Measurements from ENCODE around the gene SH2B2.

Gene SH2B2

DNA sequence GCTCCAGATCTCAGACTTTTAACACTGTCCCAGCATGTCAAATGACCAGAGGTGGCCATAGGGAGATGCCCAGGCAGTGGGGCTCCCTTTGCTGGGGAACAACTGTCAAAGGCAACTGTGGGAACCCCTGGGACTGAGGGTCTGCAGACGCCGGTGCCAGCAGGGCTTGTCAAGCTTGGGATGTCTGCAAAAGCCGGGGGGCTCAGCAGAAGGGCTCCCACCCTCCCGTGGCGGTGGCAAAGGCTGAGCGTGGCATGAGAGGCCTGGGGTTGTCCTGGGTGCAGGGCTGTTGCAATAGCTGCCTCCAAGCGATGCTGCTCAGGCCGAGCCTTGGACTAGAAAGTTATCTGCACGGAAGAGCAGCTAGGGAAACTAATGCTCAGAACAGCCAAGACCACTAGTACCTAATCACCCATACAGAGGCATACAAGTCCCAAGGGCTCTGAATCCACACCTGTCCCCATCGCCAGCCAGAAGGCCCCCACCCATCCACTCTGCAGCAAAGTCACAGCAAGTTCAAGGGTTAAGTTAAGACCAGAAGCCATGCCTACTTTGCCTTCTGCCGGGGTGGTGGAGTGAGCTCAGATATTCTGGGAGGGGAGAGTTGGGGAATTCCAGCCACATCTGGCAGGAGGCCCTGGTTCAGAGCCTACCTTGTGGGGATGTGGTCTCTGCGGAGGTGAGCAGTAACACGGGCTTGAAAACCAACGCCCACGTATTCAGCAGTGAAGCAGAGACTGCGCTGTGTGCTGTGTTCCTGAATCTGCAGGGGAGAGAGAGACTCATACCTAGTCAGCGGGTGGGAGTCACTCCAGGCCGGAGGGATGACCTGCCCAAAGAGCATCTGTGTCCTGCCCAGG lies 4.6 kb downstream of the SH2B2 start:
- DNase-seq (ENCODE audit: low read depth) = no peak
- TF ChIP-seq, protein P1, sequence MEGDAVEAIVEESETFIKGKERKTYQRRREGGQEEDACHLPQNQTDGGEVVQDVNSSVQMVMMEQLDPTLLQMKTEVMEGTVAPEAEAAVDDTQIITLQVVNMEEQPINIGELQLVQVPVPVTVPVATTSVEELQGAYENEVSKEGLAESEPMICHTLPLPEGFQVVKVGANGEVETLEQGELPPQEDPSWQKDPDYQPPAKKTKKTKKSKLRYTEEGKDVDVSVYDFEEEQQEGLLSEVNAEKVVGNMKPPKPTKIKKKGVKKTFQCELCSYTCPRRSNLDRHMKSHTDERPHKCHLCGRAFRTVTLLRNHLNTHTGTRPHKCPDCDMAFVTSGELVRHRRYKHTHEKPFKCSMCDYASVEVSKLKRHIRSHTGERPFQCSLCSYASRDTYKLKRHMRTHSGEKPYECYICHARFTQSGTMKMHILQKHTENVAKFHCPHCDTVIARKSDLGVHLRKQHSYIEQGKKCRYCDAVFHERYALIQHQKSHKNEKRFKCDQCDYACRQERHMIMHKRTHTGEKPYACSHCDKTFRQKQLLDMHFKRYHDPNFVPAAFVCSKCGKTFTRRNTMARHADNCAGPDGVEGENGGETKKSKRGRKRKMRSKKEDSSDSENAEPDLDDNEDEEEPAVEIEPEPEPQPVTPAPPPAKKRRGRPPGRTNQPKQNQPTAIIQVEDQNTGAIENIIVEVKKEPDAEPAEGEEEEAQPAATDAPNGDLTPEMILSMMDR (IDR thresholded peaks at IDR 0.05; ENCODE audit: low read depth, low read length) = no peak
- TF ChIP-seq POLR2A (IDR thresholded peaks at IDR 0.05; ENCODE audit: extremely low read depth, insufficient read length) = no peak
- TF ChIP-seq, protein P2, sequence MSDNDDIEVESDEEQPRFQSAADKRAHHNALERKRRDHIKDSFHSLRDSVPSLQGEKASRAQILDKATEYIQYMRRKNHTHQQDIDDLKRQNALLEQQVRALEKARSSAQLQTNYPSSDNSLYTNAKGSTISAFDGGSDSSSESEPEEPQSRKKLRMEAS (IDR thresholded peaks at IDR 0.05; ENCODE audit: low read depth, low read length) = no peak
- TF ChIP-seq MYC (IDR thresholded peaks at IDR 0.05; ENCODE audit: low read depth, low read length) = no peak
- no peak overlapping the region for H3K4me3 ChIP-seq (ENCODE audit: low read depth, low read length)

GRCh38 chr7:102291916-102292267 lies 5.2 kb downstream of the SH2B2 start:
- TF ChIP-seq POLR2A (IDR thresholded peaks at IDR 0.05; ENCODE audit: extremely low read depth, insufficient read length) (no peak), MYC (IDR thresholded peaks at IDR 0.05; ENCODE audit: low read depth, low read length) (no peak)
- TF ChIP-seq, protein P2 (IDR thresholded peaks at IDR 0.05; ENCODE audit: low read depth, low read length) = no peak
- TF ChIP-seq, protein P1 (IDR thresholded peaks at IDR 0.05; ENCODE audit: low read depth, low read length) = no peak
- no peak for DNase-seq (ENCODE audit: low read depth)
- H3K4me3 ChIP-seq (ENCODE audit: low read depth, low read length) = no peak overlapping the region

DNA sequence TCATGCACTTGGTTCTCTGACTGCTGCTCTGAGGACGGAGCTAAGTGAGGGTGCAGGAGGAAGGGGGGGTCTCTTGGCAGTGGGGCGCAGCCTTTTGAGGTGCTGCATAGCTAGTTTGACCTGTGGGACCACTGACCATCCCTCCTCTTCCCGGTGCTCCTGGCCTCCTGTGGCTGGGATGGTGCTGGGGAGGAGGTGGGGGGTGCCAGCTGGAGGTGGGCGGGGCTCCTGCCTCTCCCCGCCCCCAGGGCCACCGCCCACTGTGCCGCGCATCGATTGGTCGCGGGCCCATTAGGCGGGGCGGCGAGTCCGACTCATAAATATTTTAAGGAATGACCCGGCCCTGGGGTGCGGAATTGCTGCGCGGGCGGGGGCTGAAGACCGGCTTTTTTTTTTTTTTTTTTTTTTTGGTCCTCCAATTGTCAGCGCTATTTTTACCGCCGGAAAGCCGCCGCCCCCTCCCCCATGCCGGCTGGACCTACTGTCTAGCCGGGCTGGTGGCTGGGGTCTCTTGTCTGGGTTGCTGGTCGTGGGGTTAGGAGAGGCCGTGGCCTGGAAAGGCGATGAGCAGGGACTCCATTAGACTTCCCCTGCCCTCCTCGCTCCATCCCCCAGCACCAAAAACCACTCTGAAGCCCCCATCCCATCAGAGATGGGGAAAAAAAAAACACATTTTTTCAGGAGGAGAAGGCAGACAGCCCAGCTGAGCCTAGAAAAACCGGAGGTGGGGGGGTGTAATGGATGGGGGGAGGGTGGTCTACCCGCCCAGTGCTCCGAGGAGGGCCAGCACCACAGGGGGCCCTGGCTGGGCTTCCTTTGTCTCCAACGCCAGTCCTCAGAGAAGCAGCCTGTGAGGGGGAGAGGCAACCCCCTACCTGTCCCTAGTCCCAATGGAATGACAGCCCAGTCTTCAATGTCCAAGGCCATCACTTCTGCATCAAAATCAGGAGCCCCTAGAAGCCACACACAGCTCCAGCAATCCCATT lies 6.4 kb downstream of the SH2B2 start:
- no peak for DNase-seq (ENCODE audit: low read depth)
- H3K4me3 ChIP-seq (ENCODE audit: low read depth, low read length) = no peak overlapping the region
- no peak for TF ChIP-seq POLR2A (IDR thresholded peaks at IDR 0.05; ENCODE audit: extremely low read depth, insufficient read length)
- TF ChIP-seq MYC (IDR thresholded peaks at IDR 0.05; ENCODE audit: low read depth, low read length) = no peak
- TF ChIP-seq, protein P2 (IDR thresholded peaks at IDR 0.05; ENCODE audit: low read depth, low read length) = no peak
- TF ChIP-seq, protein P1 (IDR thresholded peaks at IDR 0.05; ENCODE audit: low read depth, low read length) = no peak

GRCh38 chr7:102294589-102294988 lies 7.9 kb downstream of the SH2B2 start:
- DNase-seq (ENCODE audit: low read depth) = no peak
- TF ChIP-seq, protein P2 (IDR thresholded peaks at IDR 0.05; ENCODE audit: low read depth, low read length) = no peak
- TF ChIP-seq MYC (IDR thresholded peaks at IDR 0.05; ENCODE audit: low read depth, low read length) = no peak
- TF ChIP-seq POLR2A (IDR thresholded peaks at IDR 0.05; ENCODE audit: extremely low read depth, insufficient read length) = no peak
- TF ChIP-seq, protein P1 (IDR thresholded peaks at IDR 0.05; ENCODE audit: low read depth, low read length) = no peak

DNA sequence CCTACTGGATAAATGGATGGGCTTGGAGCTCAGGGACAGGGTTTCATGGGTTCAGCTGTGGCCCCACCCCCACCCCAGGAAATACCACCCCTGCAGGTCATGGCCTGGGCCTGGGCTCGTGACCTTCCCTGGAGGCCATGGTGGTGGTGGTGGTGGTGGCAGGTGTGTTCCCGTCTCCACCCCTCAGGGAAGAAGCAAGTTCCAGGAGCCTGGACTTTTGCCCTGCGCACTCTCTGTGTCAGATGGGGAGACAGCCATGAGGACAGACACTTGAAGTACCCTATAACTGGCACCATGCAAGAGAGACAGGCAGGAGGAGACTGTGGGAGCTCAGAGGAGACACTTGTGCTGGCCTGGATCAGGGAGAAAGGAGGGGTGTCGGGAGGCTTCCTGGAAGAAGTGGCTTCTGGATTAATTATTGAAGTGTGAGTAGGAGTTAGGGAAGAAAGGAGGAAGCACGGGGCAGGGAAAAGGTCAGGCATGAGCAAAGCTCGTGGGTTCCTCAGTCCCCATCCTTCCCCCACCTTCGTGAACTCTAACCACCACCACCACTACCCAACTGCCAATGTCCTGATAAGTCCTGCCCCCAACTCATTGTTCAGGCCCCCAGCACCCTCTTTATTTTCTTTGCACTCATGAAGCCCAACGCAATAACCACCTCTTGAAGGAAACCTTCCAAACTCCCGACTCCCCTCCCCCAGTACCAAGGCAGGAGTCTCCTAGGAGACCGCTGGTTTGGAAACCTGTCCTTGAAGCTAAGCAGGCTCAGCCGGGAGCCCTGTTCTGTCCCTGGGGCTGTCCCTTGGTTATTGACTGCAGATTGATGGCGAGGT lies 8.9 kb downstream of the SH2B2 start:
- TF ChIP-seq, protein P2 (IDR thresholded peaks at IDR 0.05; ENCODE audit: low read depth, low read length) = no peak
- TF ChIP-seq POLR2A (IDR thresholded peaks at IDR 0.05; ENCODE audit: extremely low read depth, insufficient read length) (no peak), MYC (IDR thresholded peaks at IDR 0.05; ENCODE audit: low read depth, low read length) (no peak)
- TF ChIP-seq, protein P1 (IDR thresholded peaks at IDR 0.05; ENCODE audit: low read depth, low read length) = no peak
- DNase-seq (ENCODE audit: low read depth) = no peak
- H3K4me3 ChIP-seq (ENCODE audit: low read depth, low read length) = no peak overlapping the region

More at GRCh38 chr7:102294589-102294988, 7.9 kb downstream of the SH2B2 start:
- no peak overlapping the region for H3K4me3 ChIP-seq (ENCODE audit: low read depth, low read length)

All from NB4 (cell line).